GM21381 (cell line): ENCODE measurements around the gene NEURL4.

Experiments used
- ATAC-seq: cut with Tn5 transposase; IDR thresholded peaks from one replicate; pipeline ENCODE4 v1.9.1; 2021; ENCODE audit warnings: mild to moderate bottlenecking, moderate library complexity; ENCODE audit not compliant: unreplicated experiment

Gene NEURL4

DNA sequence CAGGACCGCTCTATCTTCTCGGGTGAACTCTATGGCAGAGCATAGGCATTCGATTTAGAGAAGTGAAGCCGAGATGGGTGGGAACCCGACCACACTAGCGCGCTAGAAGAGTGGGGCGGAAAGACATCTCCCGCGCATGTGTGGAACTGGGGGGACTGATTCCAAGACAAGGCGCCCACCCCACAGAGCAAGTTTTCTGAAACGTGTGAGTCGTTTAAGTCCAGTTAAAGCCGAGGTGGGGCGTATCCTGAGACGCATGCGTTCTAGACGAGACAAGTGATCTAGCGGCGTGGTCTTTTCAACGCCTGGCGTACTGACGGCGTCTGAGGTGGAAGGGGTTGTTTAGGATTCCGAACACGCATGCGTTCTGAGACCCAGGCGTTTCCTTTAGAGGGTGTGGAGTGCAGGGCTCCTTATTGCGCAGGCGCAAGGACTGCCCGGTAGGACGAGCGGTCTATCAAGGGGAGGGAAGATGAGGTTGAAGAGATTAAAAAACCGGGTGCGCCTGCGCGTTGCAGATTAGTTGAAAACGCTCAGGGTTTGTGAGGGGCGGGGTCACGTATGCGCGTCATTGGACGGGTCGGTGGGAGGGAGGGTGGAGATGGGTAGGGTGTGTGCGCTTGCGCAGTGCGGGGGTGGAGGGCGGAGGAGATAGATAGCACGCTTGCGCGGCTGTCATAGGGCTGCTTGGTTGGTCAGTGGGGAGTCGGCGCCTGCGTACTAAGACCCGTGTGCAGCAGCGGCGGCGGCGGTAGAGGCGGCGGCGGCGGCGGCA, 22.0 kb downstream of the NEURL4 start, which contains the start of gene EIF5A:
Gene EIF5A, plus strand, starts transcription at position 718 of the 775 bp plus-strand sequence. CDS start 2,008 bp downstream, outside the sequence.
- ATAC-seq: peak; percentile 57

DNA sequence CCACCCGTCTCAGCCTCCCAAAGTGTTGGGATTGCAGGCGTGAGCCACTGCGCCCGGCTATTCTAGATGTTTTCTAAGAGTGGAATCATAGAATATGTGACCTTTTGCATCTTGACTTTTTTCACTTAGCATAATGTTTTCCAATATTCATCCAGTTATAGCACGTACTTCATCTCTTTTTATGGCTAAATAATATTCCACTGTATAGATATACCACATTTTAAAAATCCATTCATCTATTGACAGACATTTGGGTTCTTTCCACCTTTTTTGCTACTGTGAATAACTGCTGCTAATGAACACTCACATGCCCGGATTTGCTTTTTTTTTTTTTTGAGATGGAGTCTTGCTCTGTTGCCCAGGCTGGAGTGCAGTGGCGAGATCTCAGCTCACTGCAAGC, 25.0 kb downstream of the NEURL4 start:
- ATAC-seq: no peak

DNA sequence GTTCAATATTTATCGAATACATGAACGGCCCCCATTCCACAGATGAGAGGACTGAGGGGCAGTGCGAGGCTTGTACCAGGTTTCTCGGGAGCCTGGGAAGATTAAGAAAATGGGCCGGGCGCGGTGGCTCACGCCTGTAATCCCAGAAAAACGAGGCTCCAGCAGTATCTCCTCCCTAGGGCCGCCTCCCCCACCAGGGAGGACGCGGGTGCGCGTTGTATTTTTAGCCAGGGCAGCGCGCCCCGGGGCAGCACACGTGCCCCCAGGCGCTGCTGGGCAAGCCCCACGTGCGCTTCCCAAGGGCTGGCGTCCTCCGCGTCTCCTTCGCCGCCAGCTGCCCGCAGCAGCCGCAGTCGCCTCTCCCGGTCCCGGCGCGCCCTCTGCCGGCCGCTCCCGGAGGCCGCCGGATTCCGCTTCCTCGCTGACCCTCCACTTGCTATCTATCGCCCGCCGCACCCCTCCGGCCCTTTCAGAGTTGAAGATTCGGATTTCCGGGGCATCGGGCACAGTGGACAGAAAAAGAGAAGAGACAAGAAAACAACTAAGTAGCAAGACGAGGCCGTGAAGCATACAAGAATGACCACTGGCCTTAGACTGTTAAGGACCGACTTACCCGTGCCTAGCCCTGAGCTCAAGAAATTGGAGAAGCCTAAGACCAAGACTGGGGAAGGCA, 32.8 kb downstream of the NEURL4 start:
- ATAC-seq: no peak

DNA sequence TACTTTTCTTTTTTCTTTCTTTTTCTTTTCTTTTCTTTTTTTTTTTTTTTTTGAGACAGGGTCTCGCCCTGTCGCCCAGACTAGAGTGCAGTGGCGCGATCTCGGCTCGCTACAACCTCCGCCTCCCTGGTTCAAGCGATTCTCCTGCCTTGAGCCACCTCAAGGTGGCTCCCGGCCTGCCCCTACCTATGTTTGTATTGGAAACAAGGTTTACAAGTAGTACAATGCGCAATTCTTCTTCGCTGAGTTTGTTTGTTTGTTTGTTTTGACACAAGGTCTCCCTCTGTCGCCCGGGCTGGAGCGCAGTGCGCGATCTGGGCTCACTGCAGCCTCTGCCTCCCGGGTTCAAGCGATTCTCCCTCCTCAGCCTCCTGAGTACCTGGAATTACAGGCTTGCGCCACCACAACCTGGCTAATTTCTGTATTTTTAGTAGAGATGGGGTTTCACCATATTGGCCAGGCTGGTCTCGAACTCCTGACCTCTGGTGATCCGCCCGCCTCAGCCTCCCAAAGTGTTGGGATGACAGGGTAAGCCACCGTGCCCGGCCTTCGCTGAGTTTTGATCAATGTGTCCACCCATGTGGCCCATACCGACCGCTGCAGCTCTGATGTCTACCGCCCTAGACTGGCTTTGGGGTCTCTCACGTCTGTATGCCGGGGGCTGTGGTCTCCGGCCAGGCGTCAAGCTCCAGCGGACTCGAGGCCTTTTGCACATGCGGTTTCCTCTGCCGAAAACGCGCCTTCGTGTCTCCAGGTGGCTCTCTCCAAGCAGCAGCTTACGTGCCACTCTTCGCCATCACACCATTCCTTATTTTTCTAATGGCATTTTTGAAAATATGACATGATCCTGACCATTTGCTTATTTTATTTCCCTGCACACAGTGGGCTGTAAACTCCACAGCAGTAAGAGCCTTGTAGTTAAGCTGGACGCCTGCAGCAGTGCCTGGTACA, 33.6 kb downstream of the NEURL4 start:
- ATAC-seq: no peak

DNA sequence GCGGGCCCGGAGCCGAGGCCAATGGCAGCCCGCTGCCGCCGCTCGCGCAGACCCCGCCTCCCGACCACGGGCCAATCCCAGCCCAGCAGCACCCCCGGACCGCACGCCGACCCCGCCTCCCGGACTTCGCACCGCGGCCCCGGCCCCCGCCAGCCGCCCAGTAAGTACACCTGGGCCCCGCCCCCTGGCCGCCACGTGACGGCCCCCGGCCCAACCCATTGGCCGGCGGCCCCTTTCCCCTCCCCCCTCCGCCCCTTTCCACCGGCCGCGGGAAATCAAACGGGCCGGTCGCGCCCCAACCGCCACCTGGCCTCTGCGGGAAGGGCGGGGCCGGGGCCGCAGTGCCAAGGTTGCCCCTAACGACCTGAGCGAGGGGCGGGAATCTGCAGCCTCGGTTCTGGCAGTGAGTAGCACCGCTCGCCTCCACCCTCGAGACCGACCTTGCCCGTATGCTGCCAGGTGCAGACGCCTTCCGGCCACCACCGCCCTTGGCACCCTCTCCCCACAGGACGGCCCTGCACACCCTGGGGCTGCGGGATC, 34.5 kb downstream of the NEURL4 start, which contains the start of gene YBX2:
Gene YBX2, minus strand, starts transcription at position 26 of the 540 bp plus-strand sequence. CDS start 139 bp downstream, outside the sequence.
- ATAC-seq: no peak

DNA sequence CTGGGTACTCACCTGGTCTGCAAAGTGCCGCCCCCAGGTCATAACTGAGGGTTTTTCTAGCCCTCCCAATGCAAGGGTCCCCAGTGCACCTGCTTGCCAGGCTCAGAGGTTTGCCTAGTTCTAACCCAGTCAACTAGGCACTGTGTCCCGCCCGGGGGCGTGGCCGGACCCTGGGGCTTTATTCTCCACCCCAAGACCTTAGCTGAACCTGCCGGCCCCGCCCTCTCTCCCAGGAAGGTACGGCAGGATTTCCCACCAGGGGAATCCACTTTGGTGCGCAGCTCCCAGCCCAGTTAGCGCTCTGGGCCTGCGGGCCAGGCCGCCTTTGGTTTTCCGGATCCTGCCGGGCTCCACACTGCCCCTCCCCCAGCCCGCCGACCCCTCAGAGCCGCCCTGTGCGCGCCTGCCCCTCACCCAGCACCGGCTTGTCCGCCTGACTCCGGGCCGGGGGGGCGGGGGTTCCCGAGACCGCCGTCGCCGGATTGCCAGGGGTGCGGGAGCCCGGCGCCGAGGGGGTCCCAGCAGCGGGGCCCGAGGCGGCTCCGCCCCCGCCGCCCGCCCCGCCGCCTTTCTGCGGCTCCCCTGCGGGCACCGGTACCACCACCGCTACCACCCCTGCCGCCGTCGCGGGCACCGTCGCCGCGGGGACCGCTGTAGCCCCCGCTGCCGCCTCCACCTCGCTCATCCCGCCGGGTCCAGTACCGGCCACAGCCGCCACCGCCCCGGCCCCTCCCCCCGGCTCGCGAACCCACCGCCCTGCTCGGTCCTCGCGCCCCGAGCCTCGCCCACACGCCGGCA, 35.1 kb downstream of the NEURL4 start:
- no peak for ATAC-seq

DNA sequence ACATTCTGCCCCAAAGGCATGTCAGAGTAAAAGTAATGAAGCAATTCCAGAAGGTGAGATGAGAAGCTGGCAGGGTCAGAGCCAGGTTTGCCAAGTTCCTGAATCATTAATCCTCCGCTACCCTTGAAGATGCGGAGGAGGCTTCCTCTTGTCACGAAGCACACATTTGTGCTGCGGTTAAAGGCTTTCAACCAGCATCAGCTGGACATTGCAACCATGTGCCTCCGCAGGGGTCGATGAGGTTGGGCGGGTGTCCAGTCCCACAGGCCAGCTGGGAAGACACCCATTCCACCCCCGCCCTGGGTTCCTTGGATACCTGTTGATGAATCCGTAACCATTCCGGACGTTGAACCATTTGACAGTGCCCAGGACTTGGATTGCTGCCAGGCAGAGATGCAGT, 36.0 kb downstream of the NEURL4 start:
- ATAC-seq: no peak

DNA sequence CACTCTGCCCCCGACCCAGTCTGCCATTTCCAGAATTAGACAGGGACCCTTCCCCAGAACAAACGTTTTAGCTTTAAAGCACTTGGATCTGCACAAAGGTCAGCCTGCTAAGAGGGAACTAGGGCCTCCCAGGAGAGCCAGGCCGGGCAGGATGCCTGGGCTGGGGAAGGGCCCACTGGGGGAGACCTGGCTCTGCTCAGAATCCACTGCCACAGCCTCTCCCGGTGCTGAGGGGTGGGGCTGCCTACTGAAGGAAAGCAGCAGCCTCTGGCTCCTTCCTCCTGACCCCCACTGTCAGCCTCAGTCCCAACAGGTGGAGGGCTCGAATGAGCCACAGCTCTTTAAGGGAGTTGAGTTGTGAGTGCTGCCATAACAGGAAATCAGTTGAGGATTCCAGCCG, 36.4 kb downstream of the NEURL4 start:
- no peak for ATAC-seq

DNA sequence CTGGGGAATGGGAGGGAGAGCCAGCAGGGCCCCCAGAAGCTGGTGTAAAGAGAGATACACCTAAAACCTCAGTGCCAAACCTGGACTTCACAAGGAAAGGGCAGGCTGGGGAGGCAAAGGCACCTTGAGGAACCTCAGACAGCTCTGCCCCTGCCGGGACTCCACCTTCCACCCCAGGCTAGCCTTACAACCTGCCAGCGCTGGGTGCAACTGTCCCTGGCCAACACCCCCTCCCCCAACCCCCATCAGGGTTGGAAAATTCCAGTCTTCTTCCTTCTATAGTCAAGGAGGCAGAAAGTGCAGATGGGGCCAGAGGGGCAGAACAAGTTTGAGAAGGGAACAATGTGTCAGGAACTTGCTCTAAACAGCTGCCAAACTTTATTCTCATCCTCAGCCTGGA, 36.9 kb downstream of the NEURL4 start:
- ATAC-seq: no peak

DNA sequence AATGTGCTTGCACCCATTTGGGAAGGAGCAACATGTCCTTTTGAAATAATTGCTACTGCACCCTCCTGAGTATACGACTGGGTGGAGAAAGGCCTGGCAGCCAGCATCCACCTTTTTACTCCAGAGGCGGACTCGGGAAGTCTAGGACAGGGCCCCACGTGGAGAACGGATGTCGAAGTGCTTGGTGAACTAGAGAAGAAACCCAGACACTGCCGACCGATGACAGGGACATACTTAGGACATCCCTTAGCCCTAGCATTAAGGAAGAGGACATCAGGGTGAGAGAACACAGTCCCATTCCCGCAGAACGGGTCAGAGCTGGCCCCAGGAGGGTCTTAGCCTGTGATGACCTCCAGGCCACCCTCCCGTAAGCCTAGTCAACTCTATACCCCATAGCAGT, 38.5 kb downstream of the NEURL4 start:
- no peak for ATAC-seq

DNA sequence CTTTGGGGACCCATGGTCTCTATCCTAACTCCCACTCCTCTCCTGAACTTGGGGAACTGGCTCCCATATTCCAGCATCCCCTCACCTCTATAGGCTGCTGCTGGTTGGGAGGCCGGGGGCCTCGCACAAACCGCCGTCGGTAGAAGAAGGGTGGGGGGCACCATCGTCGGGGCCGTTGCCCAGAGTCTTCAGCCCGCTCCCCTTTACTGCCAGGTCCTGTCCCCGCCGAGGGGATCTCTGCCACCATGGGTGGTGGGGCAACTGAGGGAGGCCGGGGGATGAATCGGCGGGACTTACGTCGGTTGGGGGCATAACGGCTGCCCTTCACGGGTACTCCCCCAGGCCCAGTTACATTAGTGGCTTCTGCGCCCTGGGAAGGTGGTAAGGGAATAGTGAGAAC, 39.0 kb downstream of the NEURL4 start:
- ATAC-seq: no peak

DNA sequence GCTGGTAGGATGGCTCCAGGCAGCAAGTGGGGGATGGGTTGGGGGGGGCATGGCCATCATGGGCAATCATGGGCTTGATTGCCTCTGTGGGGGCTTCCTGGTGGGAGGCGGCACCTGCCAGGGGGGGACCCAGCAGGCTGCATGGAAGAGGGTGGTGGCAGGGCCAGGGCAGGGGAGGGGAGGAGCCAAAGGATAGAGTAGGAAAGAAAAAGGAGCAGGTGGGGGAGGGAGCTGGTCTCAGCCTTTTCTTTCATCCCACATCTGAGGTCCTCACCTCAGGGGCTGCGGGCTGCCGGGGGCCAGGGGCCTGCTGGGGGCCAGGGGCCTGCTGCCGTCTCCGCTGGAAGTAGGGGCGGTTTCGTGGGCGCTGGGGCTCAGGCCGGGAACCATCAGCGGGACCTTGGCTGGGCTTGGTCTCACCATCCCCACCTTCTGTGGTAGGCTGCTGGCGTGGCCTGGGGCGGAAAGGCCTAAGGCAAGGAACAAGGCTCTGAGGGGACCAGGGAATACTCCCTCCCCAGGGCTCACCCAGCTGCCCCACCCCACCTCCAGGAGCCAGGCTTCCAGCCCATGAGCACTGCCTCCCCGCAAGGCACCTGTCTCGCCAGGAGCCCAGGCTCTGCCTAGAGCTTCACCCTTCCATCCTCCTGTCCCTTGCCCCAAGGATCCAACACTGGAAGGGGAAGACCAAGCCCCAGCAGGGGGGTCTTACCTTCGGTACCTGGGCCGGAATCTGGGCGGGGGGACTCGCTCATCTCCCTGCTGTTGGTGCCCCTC, 39.7 kb downstream of the NEURL4 start:
- no peak for ATAC-seq

DNA sequence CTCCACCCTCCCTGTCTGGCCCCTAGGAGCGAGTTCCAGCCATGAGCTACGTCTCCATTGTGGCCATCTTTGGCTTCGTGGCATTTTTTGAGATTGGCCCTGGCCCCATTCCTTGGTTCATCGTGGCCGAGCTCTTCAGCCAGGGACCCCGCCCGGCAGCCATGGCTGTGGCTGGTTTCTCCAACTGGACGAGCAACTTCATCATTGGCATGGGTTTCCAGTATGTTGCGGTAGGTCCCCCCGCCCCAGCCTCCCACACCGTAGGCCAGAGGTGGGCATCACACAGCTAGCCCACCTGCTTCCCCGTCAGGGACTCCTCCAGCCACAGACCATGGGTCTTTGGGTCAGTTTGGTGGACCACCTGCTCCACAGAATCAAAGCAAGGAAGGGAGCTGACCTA, 43.5 kb downstream of the NEURL4 start:
- no peak for ATAC-seq

DNA sequence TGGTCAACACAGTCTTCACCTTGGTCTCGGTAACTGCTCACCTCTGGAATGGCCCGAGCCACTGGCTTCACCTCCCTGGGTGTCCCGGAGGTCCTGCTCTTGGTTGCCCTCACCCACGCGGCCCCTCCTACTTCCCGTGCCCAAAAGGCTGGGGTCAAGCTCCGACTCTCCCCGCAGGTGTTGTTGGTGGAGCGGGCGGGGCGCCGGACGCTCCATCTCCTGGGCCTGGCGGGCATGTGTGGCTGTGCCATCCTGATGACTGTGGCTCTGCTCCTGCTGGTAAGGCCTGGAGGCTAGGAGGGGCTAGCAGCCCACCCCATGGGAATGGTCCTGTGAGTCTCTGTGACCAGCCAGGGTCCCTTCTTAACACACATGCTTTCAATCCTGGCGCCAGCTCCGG, 44.2 kb downstream of the NEURL4 start:
- ATAC-seq: no peak

DNA sequence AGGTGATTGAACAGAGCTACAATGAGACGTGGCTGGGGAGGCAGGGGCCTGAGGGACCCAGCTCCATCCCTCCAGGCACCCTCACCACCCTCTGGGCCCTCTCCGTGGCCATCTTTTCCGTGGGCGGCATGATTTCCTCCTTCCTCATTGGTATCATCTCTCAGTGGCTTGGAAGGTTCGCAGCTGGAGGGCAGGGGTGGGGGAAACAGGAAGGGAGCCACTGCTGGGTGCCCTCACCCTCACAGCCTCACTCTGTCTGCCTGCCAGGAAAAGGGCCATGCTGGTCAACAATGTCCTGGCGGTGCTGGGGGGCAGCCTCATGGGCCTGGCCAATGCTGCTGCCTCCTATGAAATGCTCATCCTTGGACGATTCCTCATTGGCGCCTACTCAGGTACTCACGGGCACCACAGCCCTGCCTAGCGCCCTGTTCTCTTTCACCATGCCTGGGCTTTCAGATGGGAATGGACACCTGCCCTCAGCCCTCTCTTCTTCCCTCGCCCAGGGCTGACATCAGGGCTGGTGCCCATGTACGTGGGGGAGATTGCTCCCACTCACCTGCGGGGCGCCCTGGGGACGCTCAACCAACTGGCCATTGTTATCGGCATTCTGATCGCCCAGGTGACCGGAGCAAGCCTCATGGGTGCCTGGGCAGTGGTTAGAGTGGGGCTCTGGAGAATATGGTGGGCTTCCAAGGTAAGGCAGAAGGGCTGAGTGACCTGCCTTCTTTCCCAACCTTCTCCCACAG, 45.5 kb downstream of the NEURL4 start:
- no peak for ATAC-seq

DNA sequence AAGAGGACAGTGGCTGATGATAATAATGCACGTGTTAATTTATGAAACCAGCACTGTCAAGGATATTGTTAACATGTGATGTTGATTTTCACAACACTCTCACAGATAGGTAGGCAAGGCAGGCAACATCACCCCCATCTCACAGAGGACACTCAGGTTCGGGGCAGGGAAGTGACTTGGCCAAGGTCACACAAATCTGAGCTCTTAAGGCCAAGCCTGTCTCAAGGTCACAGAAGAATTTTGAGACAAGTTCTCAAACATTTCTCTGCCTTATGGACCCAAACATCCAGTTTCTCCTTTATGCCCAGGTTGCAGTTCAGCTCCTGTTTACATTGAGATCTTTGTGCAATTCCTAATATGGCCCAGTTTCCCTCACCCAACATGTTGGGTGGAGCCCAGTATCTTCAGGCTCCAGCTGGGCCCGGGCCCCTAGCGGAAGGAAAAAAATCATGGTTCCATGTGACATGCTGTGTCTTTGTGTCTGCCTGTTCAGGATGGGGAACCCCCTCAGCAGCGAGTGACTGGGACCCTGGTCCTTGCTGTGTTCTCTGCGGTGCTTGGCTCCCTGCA, 46.3 kb downstream of the NEURL4 start:
- ATAC-seq: no peak

DNA sequence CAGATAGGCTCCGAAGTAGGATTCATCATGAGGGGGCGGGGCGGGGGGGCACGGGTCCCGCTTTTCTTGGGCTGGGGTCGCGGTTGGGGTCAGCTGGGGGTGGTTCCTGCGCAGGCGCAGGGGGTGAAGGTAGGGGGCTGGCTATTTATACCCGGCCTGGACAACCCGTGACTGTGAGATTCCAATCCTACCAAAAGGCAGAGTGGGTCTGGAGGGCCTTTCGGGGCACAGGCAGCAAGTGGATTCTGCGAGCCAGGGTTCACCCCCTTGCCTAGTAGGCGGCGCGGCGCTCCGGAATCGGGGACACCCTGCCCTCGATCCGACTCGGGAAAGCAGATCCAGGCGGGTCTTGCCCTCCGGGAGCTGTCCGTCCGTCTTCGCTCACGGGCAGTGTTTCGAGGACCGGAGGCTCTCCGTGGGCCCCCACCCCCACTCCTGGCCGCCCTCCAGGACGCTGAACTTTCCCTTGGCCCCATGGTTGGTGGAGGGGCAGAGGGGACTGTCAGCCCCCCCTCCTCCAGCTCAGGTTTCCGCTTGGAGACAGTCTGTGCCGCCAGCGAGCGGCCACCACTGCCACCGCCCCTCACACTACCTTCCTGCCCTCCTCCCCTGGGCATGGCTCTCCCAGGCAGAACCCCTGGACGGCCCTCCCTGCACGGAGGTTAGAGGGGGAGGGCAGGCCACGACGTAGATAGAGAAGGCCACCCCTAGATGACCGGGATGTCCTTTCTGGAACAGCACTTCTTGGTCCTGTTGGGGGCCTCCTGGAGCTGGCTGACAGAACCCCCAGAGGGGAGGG, 47.0 kb downstream of the NEURL4 start:
- ATAC-seq: no peak
